Skin epidermis (tissue), 12 donors: Measurements from ENCODE around the gene SETD6.
"Not testable (repeated sequence)": the region's sequence is repeated elsewhere in the genome, so short reads cannot be mapped to it uniquely, and the experiment has no call there.

Experiments
- H3K27ac ChIP-seq, 21 experiments: fragments of 200-600 bp; sonication (generic) in 11 of 21; one replicate each; pipeline ENCODE4 v1.5.0; 2020; ENCODE audit warnings: mild to moderate bottlenecking in 3 of 21, inconsistent platforms in 2 of 21, moderate library complexity in 2 of 21
- H3K4me3 ChIP-seq, 7 experiments: fragments of 200-600 bp; sonication (generic) in 2 of 7; one replicate each; pipeline ENCODE4 v1.5.0; 2020; ENCODE audit warnings: inconsistent platforms in 2 of 7, mild to moderate bottlenecking in 2 of 7, moderate library complexity in 1 of 7

The SETD6 gene, protein sequence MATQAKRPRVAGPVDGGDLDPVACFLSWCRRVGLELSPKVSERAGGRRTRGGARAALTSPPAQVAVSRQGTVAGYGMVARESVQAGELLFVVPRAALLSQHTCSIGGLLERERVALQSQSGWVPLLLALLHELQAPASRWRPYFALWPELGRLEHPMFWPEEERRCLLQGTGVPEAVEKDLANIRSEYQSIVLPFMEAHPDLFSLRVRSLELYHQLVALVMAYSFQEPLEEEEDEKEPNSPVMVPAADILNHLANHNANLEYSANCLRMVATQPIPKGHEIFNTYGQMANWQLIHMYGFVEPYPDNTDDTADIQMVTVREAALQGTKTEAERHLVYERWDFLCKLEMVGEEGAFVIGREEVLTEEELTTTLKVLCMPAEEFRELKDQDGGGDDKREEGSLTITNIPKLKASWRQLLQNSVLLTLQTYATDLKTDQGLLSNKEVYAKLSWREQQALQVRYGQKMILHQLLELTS

DNA sequence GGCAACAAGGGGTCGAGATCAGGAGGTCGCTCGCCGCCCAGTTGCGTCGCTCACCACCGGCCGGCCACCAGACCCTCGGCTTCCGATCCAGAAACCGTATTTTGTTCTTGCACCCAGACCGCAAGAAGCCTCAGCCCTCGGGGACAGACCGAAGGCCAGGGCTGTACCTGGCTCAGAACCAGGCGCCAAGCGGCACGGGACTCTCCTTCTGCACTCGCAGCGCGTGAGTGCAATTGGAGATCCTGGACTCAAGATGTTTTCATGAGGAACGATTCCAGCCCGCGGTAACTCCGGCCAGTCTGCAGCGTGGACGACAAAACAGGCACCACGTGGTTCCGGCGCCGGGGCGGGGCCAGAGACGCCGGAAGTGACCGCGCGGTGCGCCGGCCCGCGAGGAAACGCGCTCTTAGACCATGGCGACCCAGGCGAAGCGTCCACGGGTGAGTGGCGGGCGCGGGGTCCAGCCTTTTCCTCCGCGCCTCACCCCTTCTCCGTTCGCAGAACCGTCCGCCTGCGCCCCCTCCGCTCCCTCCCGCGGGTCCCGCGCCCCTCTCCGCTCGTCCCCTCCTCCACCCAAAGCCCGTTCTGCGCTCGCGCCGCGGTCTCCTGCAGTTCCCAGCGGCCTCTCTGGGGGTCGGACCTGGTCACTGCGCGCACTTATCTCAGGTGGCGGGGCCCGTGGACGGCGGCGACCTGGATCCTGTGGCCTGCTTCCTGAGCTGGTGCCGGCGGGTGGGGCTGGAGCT, at the start of gene SETD6:
Gene SETD6 (plus strand): TSS at position 393 of the 746 bp plus-strand sequence. CDS start 21 bp downstream, at position 414.
- peak within 1 kb of the TSS; percentile 74 to 98 (median 92) for H3K4me3 ChIP-seq

DNA sequence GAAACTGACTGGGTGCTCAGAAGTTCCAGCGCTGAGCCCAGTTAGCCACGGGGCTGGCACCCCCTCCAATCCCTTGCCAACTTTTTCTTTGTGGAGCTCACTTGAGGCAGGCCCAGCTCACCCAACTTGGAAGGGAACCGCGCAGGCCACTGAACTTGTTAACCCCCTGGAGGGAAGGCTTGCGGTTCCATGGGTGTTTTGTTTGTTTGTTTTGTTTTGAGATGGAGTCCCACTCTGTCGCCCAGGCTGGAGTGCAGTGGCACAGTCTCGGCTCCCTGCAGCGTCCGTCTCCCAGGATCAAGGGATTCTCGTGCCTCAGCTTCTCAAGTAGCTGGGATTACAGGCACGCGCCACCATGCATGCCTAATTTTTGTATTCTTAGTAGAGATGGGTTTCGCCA, 49.5 kb upstream of the SETD6 start:
- no peak overlapping the region for H3K4me3 ChIP-seq
- H3K27ac ChIP-seq, result no peak overlapping the region

More for the DNA sequence above, at the start of gene SETD6:
- peak within 1 kb of the TSS; percentile 46 to 93 (median 81) for H3K27ac ChIP-seq

DNA sequence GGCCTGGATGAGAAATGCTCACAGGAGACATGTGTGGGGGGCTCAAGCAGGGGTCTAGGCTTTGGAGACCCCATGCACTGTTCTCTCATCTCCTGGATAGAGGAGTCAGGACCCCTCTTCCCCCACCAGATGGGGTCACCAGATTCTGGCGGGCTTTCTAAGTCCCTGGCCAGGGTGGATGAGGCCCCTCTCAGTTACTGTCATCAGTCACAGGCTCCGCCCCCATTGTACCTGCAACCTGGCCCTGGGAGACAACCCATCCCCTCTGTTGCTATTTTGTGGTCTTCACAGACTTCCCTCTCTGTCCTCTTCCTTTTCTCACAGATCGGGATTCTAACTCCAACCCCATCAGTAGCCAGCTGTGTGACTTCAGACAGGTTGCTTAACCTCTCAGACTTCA, 48.9 kb upstream of the SETD6 start:
- no peak overlapping the region for H3K4me3 ChIP-seq
- no peak overlapping the region for H3K27ac ChIP-seq

DNA sequence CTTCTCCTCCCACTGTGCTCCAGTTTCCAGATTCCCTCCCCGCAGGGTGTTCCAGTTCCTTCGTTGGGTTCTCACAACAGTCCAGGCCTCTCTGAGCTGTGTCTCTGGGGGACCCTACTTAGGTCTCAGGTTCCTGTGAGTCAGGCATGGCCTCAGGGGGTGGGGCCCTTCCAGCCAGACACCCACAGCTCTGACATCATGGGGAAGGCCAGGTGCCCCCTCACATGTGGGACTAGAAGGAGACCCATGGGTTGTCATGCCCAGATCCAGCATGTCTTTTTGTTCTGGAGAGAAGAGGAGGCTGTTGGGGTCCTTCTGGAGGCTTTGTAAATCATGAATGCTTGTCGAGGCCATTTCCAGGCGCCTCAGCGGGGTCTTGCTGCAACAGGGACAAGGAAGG, 47.4 kb upstream of the SETD6 start:
- H3K4me3 ChIP-seq, result no peak overlapping the region
- no peak overlapping the region for H3K27ac ChIP-seq

DNA sequence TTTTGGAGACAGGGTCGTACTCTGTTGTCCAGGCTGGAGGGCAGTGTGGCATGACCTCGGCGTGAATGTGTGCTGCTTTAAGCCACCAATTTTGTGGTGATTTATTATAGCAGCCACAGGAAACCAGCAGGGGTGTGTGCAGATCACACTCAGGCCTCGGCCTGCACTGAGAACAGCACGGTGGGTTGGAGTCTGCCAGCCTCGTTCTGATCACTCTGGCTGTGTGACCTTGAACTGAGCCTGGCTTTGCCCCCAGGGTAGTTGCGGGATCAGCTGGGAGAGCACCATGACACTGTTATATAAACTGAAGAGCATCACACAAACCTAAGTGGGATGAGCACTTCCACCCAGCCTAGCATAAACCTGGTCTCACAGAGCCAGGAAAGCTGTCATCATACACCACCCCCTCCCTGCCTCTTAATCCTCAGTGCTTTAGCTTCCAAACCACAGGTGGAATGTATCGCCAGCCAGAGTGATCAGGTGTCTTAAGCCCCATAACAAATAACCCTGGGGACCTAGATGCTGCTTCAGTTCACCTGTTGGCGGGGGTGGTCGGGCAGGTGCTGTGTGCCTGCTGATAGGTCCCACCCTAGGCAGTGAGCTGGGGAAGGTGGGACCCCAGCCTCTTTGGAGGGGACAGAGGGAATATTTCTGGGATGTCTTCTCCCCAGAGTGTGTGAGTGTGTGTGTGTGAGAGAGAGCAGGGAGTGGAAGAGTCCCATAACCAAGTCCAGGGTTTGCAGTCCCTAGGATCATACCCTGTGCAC, 43.9 kb upstream of the SETD6 start:
- no peak overlapping the region for H3K27ac ChIP-seq
- no peak overlapping the region for H3K4me3 ChIP-seq

DNA sequence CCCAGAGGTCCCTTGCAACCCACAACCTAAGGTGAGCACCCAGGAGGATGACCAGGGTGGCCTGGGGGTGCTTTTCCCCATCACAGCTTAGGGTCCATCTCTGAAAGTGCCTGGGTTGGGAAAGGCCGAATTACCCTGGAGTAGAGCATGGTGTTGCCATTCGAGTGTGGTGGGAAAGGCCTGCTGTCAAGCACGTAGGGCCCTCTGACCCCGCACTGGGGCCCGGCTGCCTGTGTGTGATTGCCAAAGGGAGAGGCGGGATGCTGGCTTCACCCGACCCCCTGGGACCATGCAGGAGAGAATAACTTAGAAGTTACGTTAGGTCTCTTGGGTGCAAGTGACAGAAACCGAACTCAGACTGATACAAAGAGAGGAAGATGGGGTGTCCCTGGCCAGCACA, 43.1 kb upstream of the SETD6 start:
- H3K4me3 ChIP-seq, result no peak overlapping the region
- no peak overlapping the region for H3K27ac ChIP-seq

DNA sequence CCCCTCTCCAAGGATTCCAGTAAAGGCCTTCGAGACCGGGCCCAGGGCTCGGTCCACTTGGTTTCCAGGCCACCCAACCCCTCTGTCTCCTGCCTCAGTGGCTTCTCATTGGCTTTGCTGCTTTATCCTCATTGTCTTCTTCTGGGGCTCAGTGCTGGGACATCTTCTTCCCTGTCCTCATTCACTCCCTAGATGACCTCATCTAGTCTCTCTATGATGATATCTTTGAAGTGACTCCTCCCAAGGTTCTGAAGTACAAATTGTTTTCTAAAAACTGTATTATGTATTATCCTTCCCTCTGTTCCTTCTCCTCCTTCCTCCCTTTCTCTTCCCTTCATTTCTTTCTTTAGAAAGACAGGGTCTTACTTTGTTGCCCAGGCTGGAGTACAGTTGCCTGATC, 42.5 kb upstream of the SETD6 start:
- no peak overlapping the region for H3K27ac ChIP-seq
- no peak overlapping the region for H3K4me3 ChIP-seq

DNA sequence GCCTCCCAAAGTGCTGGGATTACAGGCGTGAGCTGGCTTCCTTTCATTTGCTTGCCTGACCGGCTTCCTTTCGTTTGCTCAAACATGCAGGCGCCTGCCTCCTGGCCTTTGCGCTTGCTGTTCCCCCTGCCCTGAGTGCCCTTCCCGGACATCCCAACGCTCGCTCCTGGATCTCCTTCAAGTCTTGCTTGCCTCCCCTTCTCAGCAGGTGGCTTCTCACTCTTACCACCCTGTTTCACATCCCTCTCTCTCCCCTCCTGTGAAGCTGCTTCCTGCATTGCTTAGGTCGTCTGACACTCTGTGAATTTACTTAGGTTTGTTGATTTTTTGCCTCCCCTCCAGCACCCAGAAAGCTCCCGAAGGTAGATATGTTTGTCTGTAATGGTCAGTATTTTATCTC, 41.0 kb upstream of the SETD6 start:
- no peak overlapping the region for H3K4me3 ChIP-seq
- no peak overlapping the region for H3K27ac ChIP-seq

DNA sequence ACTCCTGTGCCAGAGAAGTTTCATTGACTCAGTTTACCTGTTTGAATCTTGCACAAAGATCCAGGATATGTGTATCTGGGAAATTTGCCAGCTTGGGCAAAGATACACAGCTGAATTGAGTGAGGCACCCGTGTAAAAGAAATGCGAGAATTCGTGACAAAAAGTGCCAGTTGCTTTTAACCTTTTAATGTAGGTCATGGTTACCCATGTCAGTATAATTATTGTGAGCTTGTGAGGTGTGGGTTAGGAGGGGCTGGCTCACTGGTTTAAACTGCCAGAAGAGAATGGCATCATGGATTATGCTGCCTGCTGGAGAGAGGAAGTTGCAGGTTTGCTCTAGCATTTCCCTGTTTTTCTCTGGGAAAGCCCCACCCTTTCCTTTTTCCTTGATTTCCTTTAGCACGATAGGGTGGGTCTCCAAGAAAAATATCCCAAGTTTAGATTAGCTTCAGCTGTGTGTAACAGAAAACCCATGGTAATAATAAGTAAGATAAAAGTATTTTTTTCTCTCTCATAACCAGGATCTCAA, 40.2 kb upstream of the SETD6 start:
- H3K27ac ChIP-seq, result peak overlapping the region in 1 of 21 experiments; percentile 39
- no peak overlapping the region for H3K4me3 ChIP-seq

DNA sequence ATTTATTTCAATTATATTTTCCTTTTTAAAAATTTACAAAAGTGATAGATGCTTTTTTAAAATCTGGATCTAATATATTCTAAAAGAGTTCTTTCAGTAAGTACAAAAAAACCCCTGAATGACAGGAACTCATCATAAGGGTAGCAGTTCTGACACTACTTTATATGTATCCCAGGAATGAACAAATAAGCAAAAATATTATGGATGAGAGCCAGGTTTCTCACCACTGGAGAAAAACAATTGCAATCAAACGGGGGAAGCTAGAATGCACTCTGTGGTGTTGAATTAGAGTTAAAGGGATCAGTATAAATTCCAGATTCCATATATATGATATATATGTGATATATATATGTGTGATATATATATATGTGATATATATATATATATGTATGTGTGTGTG, 38.5 kb upstream of the SETD6 start:
- Histone ChIP-seq H3K27ac (no peak overlapping the region), H3K4me3 (no peak overlapping the region)

DNA sequence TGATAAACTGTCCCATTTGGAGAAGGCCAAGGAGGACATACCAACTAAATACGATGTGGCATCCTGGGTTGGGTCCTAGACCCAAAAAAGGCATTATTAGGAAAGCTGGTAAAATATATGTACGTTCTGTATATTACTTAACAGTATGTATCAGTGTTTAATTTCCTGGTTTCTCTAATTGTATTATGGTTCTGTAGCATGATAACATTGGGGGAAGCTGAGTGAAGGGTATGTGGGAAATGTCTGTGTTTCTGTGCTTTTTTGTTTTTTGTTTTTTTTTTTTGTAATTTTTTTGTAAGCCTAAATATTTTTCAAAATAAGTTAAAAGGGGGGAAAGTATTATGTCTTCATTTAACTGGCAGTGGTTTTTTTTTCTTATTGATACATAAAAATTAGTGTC, 36.9 kb upstream of the SETD6 start:
- Histone ChIP-seq H3K4me3 (no peak overlapping the region), H3K27ac (no peak overlapping the region)

DNA sequence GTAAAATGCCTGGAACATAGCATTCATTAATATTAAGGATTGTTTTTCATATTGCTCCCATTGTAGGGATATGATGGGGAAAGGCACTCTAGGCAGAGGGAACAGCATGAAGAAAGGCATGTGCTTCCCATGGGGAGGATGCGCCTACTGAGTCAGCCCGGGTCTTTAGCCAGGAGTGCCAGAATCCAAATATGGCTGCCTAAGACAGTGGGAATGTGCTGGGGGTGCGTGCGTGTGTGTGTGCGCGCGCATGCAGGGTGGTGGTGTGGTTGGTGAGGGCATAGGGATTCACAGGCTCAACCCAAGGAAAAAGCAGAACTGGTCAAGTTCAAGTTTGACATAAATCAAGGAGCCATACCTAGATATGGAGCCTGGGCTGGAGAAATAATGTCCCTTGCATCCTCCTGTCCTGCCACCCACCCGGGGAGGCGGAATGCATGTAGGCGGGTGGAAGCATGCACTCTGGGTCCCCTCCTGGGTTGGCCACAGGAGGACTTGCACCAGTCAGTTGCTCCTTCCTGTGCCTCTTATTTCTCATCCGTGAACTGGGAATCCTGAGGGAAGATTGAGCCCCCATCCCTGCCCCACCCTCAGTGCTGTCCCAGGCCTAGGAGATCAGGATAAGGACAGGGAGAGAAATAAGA, 34.0 kb upstream of the SETD6 start:
- H3K27ac ChIP-seq, result no peak overlapping the region
- no peak overlapping the region for H3K4me3 ChIP-seq

DNA sequence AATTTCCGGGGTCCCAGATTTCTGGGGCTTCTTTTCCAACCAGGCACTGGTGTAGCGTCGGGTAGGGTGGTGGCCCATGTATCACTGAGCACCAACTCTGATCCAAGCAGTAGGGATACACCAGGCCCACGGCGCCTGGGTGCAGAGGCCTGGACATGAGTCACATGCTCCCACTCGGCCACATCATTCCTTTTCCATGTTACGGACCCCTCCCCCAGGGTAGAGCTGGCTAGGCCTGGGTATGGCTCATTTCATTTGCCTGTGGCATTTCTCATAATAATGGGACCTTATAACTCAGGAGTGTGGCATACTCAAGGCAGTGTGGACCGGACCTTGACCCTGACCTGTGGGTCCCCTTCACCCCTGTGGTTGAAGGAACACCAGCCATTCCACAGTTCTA, 33.4 kb upstream of the SETD6 start:
- Histone ChIP-seq H3K27ac (no peak overlapping the region), H3K4me3 (no peak overlapping the region)

DNA sequence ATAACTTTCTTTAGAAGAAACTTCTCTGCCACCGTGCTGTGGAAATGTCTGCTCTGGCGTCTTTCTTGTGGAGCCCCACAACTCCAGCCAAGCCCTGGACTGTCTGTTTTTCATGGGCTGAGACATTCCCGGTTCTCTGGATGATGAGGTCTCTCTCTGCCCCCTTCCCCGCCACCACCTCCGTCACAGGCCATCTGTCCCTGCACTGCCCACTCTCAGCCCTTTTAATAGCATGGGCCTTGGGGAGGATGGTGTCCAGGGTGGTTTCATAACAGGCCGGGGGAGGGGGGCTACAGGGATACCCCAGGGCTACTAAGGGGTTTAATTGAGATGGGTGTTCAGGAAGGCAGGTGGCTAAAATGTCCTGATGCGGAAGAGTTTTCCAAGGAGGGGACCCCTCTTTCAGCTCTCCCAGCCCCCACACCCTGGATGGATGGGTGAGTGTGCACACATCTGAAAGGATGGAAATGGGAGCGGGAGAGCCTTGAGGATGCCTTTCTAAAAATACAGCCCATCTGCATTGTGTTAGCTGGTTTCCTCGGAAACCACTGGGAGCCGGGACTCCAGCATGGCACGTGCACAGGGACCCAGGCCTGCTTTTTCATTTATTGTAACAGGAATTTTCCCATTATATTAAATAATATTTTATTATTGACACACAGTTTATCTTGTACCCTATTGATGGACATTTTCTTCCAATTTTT, 30.0 kb upstream of the SETD6 start:
- Histone ChIP-seq H3K4me3 (no peak overlapping the region), H3K27ac (no peak overlapping the region)

DNA sequence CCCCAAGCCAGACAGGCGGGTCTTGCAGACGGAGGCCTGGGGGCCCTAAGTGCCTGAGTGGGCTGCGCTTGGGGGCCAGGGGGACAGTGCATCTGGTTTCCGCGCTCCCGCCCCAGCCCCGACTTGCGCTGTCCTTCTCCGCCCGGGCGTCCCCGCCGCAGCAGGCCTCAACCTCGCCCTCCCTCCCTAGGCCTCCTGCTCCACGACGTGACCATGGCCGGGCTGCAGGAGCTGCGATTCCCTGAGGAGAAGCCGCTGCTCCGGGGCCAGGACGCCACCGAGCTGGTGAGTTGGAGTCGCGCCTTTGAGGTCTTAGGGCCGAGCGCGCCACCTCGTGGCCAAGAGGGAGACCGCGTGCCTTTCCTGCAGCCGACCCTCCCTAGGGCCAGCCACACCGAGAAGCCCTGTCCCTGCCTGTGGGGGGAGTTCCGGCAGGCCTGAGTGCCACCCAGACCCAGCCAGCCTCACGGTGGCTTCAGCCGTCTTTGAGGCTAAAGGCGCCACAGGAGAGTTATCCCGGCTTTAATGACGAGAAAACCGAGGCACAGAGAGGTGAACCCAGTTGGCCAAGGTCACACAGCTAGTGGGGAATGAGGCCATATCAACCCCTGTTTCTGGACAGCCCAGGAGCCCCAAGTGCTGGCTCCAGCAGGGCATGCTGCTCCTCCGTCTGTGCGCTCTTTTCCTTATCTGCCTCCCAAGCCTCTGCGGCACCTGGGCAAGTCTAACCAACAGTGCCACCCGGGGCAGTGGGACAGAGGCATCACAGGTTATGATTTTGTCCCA, 27.6 kb upstream of the SETD6 start:
- Histone ChIP-seq H3K27ac (no peak overlapping the region), H3K4me3 (no peak overlapping the region)

DNA sequence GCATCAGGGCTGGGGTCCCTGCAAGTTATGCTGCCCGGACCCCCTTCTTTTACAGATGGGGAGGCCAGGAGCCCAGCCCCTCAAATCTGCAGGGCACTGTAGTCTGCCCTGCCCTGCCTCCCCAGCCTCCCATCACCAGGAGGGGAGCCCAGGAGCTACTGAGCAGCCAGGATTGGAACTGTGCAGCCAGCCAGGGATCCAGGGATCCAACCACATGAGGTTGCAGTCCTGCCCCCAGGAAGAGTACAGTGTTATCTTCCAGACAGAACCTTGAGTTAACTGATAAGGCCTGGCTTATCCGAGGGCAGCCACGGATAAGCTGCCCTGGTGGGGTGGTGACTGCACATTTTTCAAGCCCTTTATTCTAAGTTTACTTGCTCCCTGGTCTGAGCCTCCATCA, 26.8 kb upstream of the SETD6 start:
- Histone ChIP-seq H3K27ac (no peak overlapping the region), H3K4me3 (no peak overlapping the region)

DNA sequence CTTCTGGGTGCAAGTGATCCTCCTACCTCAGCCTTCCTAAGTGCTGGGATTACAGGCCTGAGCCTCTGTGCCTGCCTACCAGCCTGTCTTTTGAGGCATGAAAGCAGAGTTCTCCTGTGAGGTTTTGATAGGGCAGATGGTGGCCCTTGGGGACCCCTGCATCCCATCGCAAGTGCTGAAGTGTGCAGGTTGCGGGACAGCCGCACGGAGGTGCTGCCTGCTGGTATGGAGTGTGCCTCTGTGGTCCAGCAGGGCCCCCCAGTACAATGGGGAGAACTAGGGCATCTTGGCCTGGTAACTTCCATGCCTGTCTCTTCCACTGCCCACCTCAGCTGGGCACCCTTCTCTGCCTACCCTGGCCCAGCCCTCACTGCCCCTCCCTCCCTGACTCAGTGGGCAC, 25.3 kb upstream of the SETD6 start:
- H3K27ac ChIP-seq, result no peak overlapping the region
- H3K4me3 ChIP-seq, result no peak overlapping the region

DNA sequence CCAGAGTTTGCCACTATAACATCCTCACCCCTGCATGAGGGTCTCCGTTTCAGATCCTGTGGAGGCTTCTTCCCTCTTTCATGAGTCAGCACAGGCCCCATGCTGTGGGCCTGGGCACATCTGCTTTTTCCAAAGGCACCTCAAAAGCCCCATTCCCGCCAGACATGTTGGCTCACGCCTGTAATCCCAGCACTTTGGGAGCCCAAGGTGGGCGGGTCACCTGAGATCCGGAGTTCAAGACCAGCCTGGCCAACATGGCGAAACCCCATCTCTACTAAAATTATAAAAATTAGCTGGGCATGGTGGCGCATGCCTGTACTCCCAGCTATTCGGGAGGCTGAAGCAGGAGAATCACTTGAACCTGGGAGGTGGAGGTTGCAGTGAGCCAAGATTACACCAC, 24.8 kb upstream of the SETD6 start:
- H3K27ac ChIP-seq, result not testable (repeated sequence)

More for the DNA sequence above, 24.8 kb upstream of the SETD6 start:
- not testable (repeated sequence) for H3K4me3 ChIP-seq
